HepG2 (cell line): ENCODE measurements around the gene UBE2J1. TPM values are rescaled to one million over a fixed set of nuclear protein-coding genes. Genes with fewer than 3 reads are reported as not detected.

Experiments
- ATAC-seq: fragments of 200-7000 bp; cut with Tn5 transposase; 3 replicates; pipeline ENCODE4 v1.9.1; 2020; ENCODE audit warnings: mild to moderate bottlenecking, moderate library complexity
- BruUV-seq: library from RNA; stranded (reverse); fragments of 400-500 nt; replicated peaks from 2 replicates; lab custom pipeline; 2021; lab: Mats Ljungman, UMichigan
- CTCF ChIA-PET: fragments of 300-600 bp; formaldehyde crosslinking; extraction: SDS; loops from one replicate; lab custom pipeline; 2021; ENCODE audit warnings: low total read pairs, inconsistent platforms, low intra/inter-chr PET ratio; lab: Yijun Ruan, JAX
- POLR2A ChIA-PET: fragments of 350-600 bp; sonication (Branson Sonifier 250); formaldehyde crosslinking; loops from one replicate; lab custom pipeline; 2020; ENCODE audit warnings: antibody characterized with exemption, inconsistent platforms; lab: Yijun Ruan, JAX
- DNase-seq: peaks from one replicate; pipeline ENCODE4 v3.0.0-alpha.2; 2015; ENCODE audit warnings: low spot score
- FAIRE-seq: peaks from 3 replicates; lab custom pipeline; 2011; peaks lifted over from hg19 to GRCh38; lab: Jason Lieb, UNC
- H2AFZ ChIP-seq: one replicate; pipeline ENCODE4 v1.6.1; 2011; ENCODE audit warnings: low read length, inconsistent platforms
- H3K27ac ChIP-seq: fragments of 300-600 bp; 3 replicates; pipeline ENCODE4 v1.8.0; 2011; ENCODE audit warnings: mixed run types, mild to moderate bottlenecking, mixed read lengths, low read length, inconsistent platforms; ENCODE audit not compliant: insufficient read depth; ENCODE audit errors: extremely low read length
- H3K27me3 ChIP-seq, 2 experiments: fragments of 200-600 bp in 1 of 2; 2 replicates in 1 of 2; 3 replicates in 1 of 2; pipeline versions ENCODE4 v1.6.0 to v1.8.0; 2011; ENCODE audit warnings: low read length in 2 of 2, mild to moderate bottlenecking in 2 of 2, moderate library complexity in 2 of 2, inconsistent platforms in 1 of 2; ENCODE audit not compliant: insufficient read depth in 2 of 2, control insufficient read depth in 1 of 2
- H3K36me3 ChIP-seq, 2 experiments: fragments of 200-600 bp in 1 of 2; replicated peaks in 1 of 2; 2 replicates in 1 of 2; 3 replicates in 1 of 2; pipeline versions ENCODE4 v1.5.1 to v1.8.0; 2011; ENCODE audit warnings: low read length in 2 of 2, inconsistent platforms in 1 of 2; ENCODE audit not compliant: insufficient read depth in 2 of 2, control insufficient read depth in 1 of 2
- H3K4me1 ChIP-seq: 2 replicates; pipeline ENCODE4 v1.5.1; 2012; ENCODE audit warnings: low read length, inconsistent platforms; ENCODE audit not compliant: insufficient read depth
- H3K4me2 ChIP-seq: 2 replicates; pipeline ENCODE4 v1.6.0; 2011; ENCODE audit warnings: low read depth, low read length, inconsistent platforms
- H3K4me3 ChIP-seq, 3 experiments: fragments of 200-600 bp in 1 of 3; sonication (generic), shearing (Covaris generic) in 1 of 3; replicated peaks in 1 of 3; 2 replicates each; pipeline ENCODE4 v1.5.1; 2011 to 2016; ENCODE audit warnings: low read length in 3 of 3, inconsistent platforms in 2 of 3, low read depth in 2 of 3, mild to moderate bottlenecking in 2 of 3, control low read depth in 1 of 3, mixed read lengths in 1 of 3; ENCODE audit not compliant: insufficient read depth in 1 of 3
- H3K79me2 ChIP-seq: one replicate; pipeline ENCODE4 v1.6.1; 2011; ENCODE audit warnings: low read length, inconsistent platforms; ENCODE audit not compliant: insufficient read depth
- H3K9ac ChIP-seq: 2 replicates; pipeline ENCODE4 v1.6.0; 2011; ENCODE audit warnings: mild to moderate bottlenecking, low read depth, low read length, inconsistent platforms; ENCODE audit not compliant: insufficient read depth
- H3K9me3 ChIP-seq: 2 replicates; pipeline ENCODE4 v1.5.1; 2012; ENCODE audit warnings: mild to moderate bottlenecking, low read length
- H4K20me1 ChIP-seq: 2 replicates; pipeline ENCODE4 v1.6.0; 2011; ENCODE audit warnings: inconsistent platforms, mild to moderate bottlenecking, low read length, moderate library complexity; ENCODE audit not compliant: insufficient read depth
- AFF4 ChIP-seq: sonication (generic); formaldehyde crosslinking; IDR thresholded peaks from 2 replicates; pipeline ENCODE4 v1.4.0; 2020; ENCODE audit warnings: missing genetic modification reagents
- HNF4A ChIP-seq: sonication (generic); formaldehyde crosslinking; IDR thresholded peaks from 2 replicates; pipeline ENCODE4 v1.4.0; 2020; ENCODE audit warnings: missing genetic modification reagents
- MIER2 ChIP-seq: IDR thresholded peaks from 2 replicates; pipeline ENCODE4 v1.6.1; 2016; ENCODE audit warnings: missing biosample characterization, missing genetic modification reagents
- PCBP1 ChIP-seq: fragments of 200-400 bp; formaldehyde crosslinking; IDR thresholded peaks from 2 replicates; pipeline ENCODE4 v1.6.1; 2017; ENCODE audit warnings: mild to moderate bottlenecking, low read depth, low read length, borderline replicate concordance
- PITX1 ChIP-seq: sonication (generic); formaldehyde crosslinking; IDR thresholded peaks from 2 replicates; pipeline ENCODE4 v1.5.1; 2020; ENCODE audit warnings: mild to moderate bottlenecking, missing genetic modification reagents
- SAFB2 ChIP-seq: sonication (generic); formaldehyde crosslinking; IDR thresholded peaks from 2 replicates; pipeline ENCODE4 v1.5.1; 2020; ENCODE audit warnings: missing genetic modification reagents, low read depth, mild to moderate bottlenecking, borderline replicate concordance
- SALL1 ChIP-seq: sonication (generic); formaldehyde crosslinking; IDR thresholded peaks from 2 replicates; pipeline ENCODE4 v1.8.0; 2022; ENCODE audit warnings: mild to moderate bottlenecking, missing genetic modification reagents
- YEATS4 ChIP-seq: sonication (generic); formaldehyde crosslinking; IDR thresholded peaks from 2 replicates; pipeline ENCODE4 v1.4.0; 2020; ENCODE audit warnings: missing genetic modification reagents, borderline replicate concordance
- ZFX ChIP-seq: sonication (generic); formaldehyde crosslinking; IDR thresholded peaks from 2 replicates; pipeline ENCODE4 v1.4.0; 2020; ENCODE audit warnings: mild to moderate bottlenecking, low read depth, missing genetic modification reagents, moderate library complexity
- ZNF160 ChIP-seq: sonication (generic); formaldehyde crosslinking; IDR thresholded peaks from 2 replicates; pipeline ENCODE4 v1.8.0; 2022; ENCODE audit warnings: mild to moderate bottlenecking, inconsistent platforms, missing genetic modification reagents
- ZNF235 ChIP-seq: sonication (generic); formaldehyde crosslinking; IDR thresholded peaks from 2 replicates; pipeline ENCODE4 v1.8.1; 2023; ENCODE audit warnings: mild to moderate bottlenecking, missing genetic modification reagents, borderline replicate concordance
- ZNF296 ChIP-seq: sonication (generic); formaldehyde crosslinking; conservative IDR thresholded peaks from 2 replicates; pipeline ENCODE4 v1.5.0; 2020; ENCODE audit warnings: mild to moderate bottlenecking, missing genetic modification reagents
- ZNF547 ChIP-seq: sonication (generic); formaldehyde crosslinking; IDR thresholded peaks from 2 replicates; pipeline ENCODE4 v1.5.1; 2020; ENCODE audit warnings: mild to moderate bottlenecking, missing genetic modification reagents
- ZNF597 ChIP-seq: sonication (generic); formaldehyde crosslinking; IDR thresholded peaks from 2 replicates; pipeline ENCODE4 v1.5.0; 2020; ENCODE audit warnings: missing genetic modification reagents
- ZNF687 ChIP-seq: sonication (generic); formaldehyde crosslinking; IDR thresholded peaks from 2 replicates; pipeline ENCODE4 v1.5.1; 2020; ENCODE audit warnings: mild to moderate bottlenecking, missing genetic modification reagents, moderate library complexity
- WGBS: methylation state at CpG from one replicate; pipeline ENCODE4 v1.1.6; 2017; ENCODE audit warnings: low lambda C conversion rate; 5-methylcytosine and 5-hydroxymethylcytosine counted together
- in situ Hi-C: cut with HindIII; loops from 2 replicates; pipeline ENCODE4 v1.10.0; 2017; ENCODE audit warnings: low pct_unique_long_range_greater_than_20kb; ENCODE audit not compliant: extremely low pct_ligation_motif_present
- intact Hi-C: fragments of 100-400 bp; cut with micrococcal nuclease; formaldehyde crosslinking; loops from one replicate; pipeline ENCODE4 v1.10.0; 2022; ENCODE audit not compliant: unreplicated experiment
- polyA plus RNA-seq, 8 experiments: library from polyadenylated mRNA; depleted of rRNA in 3 of 8; stranded (reverse) in 7 of 8; unstranded in 1 of 8; fragments of >200 nt; fragmentation: Illumina TruSeq in 4 of 8; extraction: Trizol in 4 of 8; gene quantifications; 2 replicates each; pipeline versions ENCODE4 v1.2.1 to v1.2.3, GENCODE V29; 2011 to 2016; ENCODE audit warnings: low read depth in 4 of 8, missing spikeins in 1 of 8, mixed read lengths in 1 of 8; ENCODE audit not compliant: insufficient read depth in 1 of 8
- total RNA-seq, 5 experiments: library from RNA; depleted of rRNA; stranded (reverse); fragments of >200 nt; fragmentation: Illumina TruSeq; extraction: Trizol; gene quantifications; 2 replicates each; pipeline ENCODE4 v1.2.3, GENCODE V29; 2016; ENCODE audit warnings: low read depth in 1 of 5

The UBE2J1 gene
- total and polyA plus RNA-seq, 2 of the 13 experiments (the other 11 are each of a cell fraction or from before 2014, with no cell fraction given): 19.3 to 24.6 TPM

GRCh38 chr6:89310929-89311328 lies 41.6 kb downstream of the UBE2J1 start:
- H2AFZ ChIP-seq: peak overlapping the region; percentile 36
- H3K27ac ChIP-seq: no peak overlapping the region
- 8% methylated on average over 10 of the region's 11 CpGs for WGBS
- CTCF ChIA-PET: interaction anchor here (1.3 to 2.1 kb wide), 3 partner anchors 58 to 65 kb away, joined by 3 to 10 read pairs (median 4); no protein-coding TSS in a partner anchor
- no peaks in the 10 kb centered on the region for H4K20me1 ChIP-seq
- peak overlapping the region; percentile 73 for H3K4me2 ChIP-seq
- no peaks in the 10 kb centered on the region for H3K79me2 ChIP-seq
- DNase-seq: no peak
- in situ Hi-C loops: loop anchor here (5.0 kb wide), 1 partner anchor 61 kb away; no protein-coding TSS in a partner anchor
- peak overlapping the region; percentile 16 to 52 (median 35); a peak in 3 of 6 replicates for H3K4me3 ChIP-seq
- H3K27me3 ChIP-seq: 0 out of 5 replicates have a peak, but pooled peaks cover 0 to 4% of the 10 kb centered on the region in 2 experiments
- POLR2A ChIA-PET: interaction anchor here (0.6 to 0.9 kb wide), 3 partner anchors 12 to 326 kb away, joined by 3 read pairs; partner anchors contain the start of gene UBE2J1
- intact Hi-C loops: loop anchor here (1.0 kb wide), 2 partner anchors 58 to 299 kb away; no protein-coding TSS in a partner anchor
- no peaks in the 10 kb centered on the region for H3K36me3 ChIP-seq
- ATAC-seq: peak; percentile 72
- no TSS peak for BruUV-seq
- H3K9me3 ChIP-seq: no peaks in the 10 kb centered on the region
- H3K4me1 ChIP-seq: peaks cover 18% of the 10 kb centered on the region
- H3K9ac ChIP-seq: 0 out of 2 replicates have a peak overlapping the region, but pooled peaks have one; percentile 2
- no peak for FAIRE-seq
- TF ChIP-seq ZNF235 (CRISPR knock-in tag) (no peak), ZNF160 (CRISPR knock-in tag) (0 out of 2 replicates have a peak, but pooled peaks have one; percentile 21), AFF4 (CRISPR knock-in tag) (no peak), ZNF296 (CRISPR knock-in tag) (no peak), MIER2 (no peak), PITX1 (no peak), YEATS4 (CRISPR knock-in tag) (0 out of 2 replicates have a peak, but pooled peaks have one; percentile 38), ZFX (CRISPR knock-in tag) (0 out of 2 replicates have a peak, but pooled peaks have one; percentile 21), ZNF597 (CRISPR knock-in tag) (no peak), SAFB2 (CRISPR knock-in tag) (no peak), ZNF547 (CRISPR knock-in tag) (no peak), ZNF687 (peak; percentile 74), SALL1 (peak; percentile 43; the same call in 1 of the 2 replicates), HNF4A (CRISPR knock-in tag) (peak; percentile 26; the same call in 1 of the 2 replicates), PCBP1 (no peak)
